ENCODE data around the gene PRR33. TPM values are rescaled to one million over a fixed set of nuclear protein-coding genes. Genes with fewer than 3 reads are reported as not detected.

PRR33 gene
- total RNA-seq, 1 experiment from 2014 or later = not detected

DNA sequence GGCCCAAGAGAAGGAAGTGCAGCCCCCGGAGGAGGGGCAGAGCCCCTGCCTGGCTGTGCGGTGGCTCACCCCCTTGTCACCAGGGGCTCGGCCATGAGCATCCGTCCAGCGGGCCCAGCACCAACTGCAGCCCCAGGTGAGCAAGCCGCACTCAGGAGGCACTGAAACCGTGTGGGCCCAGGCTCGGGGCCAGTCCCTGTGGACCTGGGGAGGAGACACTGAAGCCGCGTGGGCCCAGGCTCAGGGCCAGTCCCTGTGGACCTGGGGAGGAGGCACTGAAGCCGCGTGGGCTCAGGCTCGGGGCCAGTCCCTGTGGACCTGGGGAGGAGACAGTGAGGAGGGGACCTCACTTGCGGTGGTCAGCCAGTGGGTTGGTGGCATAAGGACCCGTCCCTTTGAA lies 24.9 kb downstream of the PRR33 start:
- DNase-seq (ENCODE audit: extremely low read depth, low read depth) = no peak

DNA sequence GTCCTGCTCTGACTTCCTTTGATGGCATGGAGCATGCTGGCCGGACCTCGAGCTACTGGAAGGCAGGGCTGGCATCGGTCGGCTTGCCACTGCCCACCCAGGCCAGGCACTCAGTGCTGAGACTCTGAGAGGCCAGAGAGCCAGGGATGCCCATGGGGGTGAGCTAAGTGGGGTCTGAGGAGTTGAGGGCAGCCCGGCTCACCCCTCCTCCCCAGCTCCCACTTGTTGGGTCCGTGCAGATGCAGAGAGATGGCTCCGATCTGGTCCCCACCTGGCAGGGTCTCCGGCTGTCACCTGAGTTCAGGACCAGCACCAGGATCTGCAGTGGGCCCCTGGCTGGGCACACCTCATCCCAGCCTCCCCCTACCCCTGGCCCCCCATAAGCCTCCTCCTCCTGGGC lies 25.5 kb downstream of the PRR33 start:
- DNase-seq (ENCODE audit: extremely low read depth, low read depth) = no peak

DNA sequence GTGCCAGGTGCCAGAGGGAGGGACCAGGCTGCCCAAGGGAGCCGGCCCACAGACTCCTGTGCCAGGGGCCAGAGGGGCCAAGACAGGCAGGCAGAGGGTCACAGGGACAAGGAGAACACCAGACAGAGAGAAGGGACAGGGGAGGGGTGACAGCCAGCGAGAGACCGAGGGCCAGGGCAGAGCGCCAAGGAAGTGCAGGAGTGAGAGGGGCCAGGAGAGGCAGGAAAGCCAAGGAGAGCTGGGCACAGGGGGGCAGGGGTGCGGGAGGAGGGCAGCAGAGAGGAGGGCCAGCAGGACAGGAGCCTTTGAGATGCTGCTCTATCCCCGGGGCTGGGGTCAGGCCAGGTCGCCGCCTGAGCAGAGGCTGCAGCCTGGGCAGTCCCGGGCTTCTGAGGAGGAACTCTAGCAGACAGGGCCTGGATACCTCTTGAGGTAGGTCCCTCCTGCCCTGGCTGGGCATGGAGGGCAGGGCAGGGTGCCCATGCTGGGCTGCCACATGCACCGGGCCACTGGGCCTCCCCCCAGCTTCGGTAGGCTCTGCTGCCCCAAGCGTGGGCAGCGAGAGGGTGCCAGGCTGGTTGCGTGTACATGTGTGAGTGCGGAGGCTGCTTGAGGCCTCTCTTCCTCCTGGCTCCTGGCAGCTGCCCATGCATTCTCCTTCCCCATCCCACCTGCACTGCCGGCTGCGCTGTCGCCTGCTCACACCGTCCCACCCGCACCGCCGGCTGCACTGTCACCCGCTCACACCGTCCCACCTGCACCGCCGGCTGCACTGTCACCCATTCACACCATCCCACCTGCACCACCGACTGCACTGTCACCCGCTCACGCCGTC lies 26.6 kb downstream of the PRR33 start:
- no peak for DNase-seq (ENCODE audit: extremely low read depth, low read depth)

- DNase-seq (ENCODE audit: extremely low read depth, low read depth) = no peak
These were observed 27.5 kb downstream of the PRR33 start for GRCh38 chr11:1864231-1864630.

- DNase-seq (ENCODE audit: extremely low read depth, low read depth) = peak; percentile 43
These were observed 28.1 kb downstream of the PRR33 start for GRCh38 chr11:1863352-1864216.

DNA sequence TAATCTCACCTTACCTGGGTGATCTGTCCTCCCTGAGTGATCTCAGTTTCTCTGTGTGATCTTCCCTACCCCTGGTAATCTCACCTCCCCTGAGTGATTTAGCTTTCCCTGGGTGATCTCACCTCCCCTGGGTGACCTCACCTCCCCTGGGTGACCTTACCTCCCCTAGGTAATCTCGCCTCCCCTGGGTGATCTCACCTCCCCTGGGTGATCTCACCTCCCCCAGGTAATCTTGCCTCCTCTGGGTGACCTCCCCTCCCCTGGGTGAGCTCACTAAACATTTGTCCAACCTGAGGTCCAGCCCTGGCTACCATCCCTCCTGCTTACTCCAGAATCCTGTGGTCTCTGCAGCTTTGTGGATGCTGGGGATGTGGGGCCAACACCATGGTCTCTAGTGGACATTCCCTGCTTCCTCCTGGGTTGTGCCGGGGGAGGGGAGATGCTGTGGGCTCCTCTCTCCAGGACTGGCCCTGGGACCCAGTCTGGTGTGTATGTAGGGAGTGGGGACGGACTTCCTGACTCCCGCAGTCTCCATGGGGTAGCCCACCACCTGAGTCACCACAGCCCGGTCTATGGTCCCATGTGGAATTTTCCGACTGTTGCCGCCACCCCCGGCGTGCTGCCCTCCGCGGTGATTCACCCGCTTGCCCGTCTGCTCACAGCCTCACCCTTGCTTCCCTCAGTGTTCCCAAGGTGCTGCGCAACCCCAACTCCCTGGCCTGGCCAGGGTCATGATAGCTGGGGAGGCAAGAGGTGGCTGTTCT lies 28.9 kb downstream of the PRR33 start:
- no peak for DNase-seq (ENCODE audit: extremely low read depth, low read depth)

- no peak for DNase-seq (ENCODE audit: extremely low read depth, low read depth)
These were observed 30.0 kb downstream of the PRR33 start for GRCh38 chr11:1861435-1862411.

GRCh38 chr11:1860108-1860507 lies 31.6 kb downstream of the PRR33 start:
- no peak for DNase-seq (ENCODE audit: extremely low read depth, low read depth)

- DNase-seq (ENCODE audit: extremely low read depth, low read depth) = no peak
These were observed 32.7 kb downstream of the PRR33 start for GRCh38 chr11:1859004-1859403.

DNA sequence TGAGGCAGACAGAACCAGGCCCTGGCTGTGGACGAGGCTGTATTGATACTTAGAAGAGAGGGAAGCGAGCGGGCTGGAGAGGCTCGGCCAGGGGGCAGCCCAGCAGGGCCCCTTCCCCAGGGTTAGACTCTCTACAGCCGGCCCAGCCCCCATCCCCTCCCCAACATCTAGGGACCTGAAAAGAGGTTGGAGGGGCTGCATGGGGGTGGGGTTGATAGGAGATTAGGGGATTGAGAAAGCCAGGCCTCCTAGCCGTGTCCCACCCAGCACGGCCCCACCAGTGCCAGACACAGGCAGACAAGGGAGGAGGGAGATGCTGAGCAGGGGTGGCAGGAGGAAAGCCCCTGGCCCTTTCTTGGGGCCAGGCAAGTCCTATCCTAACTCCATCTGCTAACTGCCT lies 33.1 kb downstream of the PRR33 start:
- DNase-seq (ENCODE audit: extremely low read depth, low read depth) = no peak

GRCh38 chr11:1858154-1858553 lies 33.5 kb downstream of the PRR33 start:
- no peak for DNase-seq (ENCODE audit: extremely low read depth, low read depth)

- DNase-seq (ENCODE audit: extremely low read depth, low read depth) = no peak
These were observed 34.6 kb downstream of the PRR33 start for GRCh38 chr11:1857064-1857463.

DNA sequence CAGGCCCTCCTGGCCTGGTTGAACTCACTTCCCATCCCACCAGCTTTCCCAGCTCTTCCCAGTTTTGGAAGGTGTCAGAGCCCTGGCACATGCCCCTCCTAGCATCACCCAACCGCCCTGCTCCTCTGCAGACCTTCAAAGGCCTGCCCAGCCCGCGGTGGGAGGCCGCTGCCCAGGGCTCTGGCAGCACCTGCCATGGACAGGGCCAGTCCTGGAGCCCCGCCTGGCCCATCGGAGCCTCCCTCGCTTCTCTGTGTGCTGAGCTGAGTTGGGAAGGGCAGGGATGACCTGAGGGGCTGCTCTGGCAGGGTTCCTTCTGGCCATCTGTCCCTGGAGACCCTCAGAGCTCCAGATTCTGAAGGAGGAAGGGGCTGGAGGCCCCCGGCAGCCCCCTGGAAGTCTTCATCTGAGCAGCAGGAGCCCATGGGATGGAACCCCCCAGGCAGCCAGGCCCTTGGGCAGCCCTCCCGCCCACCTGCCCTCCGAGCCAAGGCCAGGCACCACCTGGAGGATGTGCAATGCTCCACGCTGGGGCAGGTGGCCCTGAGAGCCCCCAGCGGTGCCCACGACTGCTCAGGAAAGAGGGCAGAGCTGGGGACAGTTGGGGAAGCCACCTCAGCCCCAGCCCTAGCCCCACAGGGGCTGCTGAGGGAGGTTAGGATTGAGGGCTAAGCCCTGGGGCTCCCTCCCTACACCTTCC lies 35.2 kb downstream of the PRR33 start:
- DNase-seq (ENCODE audit: extremely low read depth, low read depth) = no peak

GRCh38 chr11:1855886-1856265 lies 35.8 kb downstream of the PRR33 start:
- DNase-seq (ENCODE audit: extremely low read depth, low read depth) = no peak

- no peak for DNase-seq (ENCODE audit: extremely low read depth, low read depth)
These were observed 36.5 kb downstream of the PRR33 start for GRCh38 chr11:1854949-1855885.

DNA sequence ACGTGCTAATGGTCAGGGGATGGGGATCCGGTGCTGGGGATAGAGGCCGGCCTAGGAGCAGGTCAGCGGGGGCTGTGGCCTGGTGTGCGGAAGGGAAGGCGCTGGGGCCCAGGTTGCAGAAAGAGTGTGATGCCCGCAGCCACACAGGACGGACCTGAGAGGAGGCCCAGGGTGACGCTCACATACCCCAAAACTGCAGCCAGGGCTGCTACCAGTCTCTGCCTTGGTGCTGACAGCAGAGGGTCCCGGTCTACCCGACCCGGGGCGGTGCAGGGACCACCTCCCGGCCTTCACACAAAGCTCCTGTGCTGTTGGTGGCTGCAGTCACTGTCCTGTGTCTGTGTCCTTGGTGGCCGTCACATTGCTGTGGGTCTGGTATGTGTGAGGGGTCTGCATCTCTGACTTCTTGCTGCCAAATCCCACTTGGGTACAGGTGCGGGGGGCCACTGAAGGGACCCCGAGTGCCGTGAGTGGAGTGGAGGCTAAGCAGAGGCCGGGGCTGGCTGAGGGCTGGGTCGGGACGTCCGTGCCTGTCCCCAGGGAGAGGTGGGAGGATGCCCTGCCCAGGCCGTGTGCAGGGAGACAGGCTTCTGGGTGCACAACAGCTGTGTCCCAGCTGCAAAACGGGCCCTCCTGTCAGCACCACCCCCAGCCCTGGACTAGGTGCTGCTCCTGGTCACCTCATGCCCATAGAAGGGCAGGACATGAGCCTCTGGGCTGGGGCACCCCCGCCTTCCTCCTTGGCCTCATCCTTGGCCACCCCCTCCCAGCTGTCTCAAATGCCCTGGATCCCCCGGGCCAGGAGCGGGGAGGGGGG lies 37.4 kb downstream of the PRR33 start:
- no peak for DNase-seq (ENCODE audit: extremely low read depth, low read depth)

DNA sequence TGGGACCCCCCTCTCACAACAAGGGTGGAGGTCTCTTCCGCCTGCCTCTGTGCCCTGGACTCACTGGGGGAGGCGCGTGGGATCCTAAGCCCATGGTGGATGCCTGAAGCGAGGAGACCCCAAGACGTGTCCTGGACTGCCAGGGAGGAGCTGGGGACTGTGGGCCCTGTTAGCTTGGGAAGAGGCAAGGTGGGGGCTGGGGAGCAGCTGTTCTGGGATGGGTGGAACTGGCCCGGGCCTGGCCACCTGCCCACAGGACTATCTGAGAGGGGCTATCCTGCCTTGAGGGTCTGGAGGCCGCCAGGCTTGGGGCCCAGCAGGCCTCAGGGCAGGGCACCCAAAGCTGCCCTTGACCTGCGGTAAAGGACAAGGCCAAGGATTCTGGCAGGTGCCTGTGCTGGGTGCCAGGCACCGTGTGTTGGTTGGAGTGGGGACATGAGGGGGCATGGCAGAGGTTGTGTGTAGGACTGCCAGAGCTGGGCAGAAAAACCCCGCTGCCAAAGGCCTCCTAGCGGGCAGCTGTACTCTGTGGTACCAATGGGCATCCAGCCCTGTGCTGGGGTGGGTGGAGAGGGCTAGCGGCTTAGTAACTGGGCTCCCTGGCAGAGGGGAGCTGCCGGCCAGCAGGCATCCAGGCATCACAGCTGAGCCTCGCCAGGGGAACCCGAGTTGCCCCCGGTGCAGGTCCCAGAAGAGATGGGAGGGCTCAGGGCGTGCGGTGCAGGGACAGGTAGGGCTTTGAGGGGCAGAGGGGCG lies 38.1 kb downstream of the PRR33 start:
- DNase-seq (ENCODE audit: extremely low read depth, low read depth) = no peak
